Umbilical cord (tissue), 2 donors: Measurements from ENCODE around the gene FARSB. TPM values are rescaled to one million over a fixed set of nuclear protein-coding genes. Genes with fewer than 3 reads are reported as not detected.
"Not testable (repeated sequence)": the region's sequence is repeated elsewhere in the genome, so short reads cannot be mapped to it uniquely, and the experiment has no call there.

Experiments used
- DNase-seq: peaks from one replicate; pipeline ENCODE4 v3.0.0-alpha.2; 2015; ENCODE audit warnings: low spot score
- total RNA-seq: library from RNA; depleted of rRNA; stranded (reverse); fragments of >200 nt; gene quantifications from one replicate; pipeline ENCODE4 v1.2.3, GENCODE V29; 2014; ENCODE audit warnings: low replicate concordance; ENCODE audit not compliant: insufficient read depth

FARSB gene
- total RNA-seq: 12.0 TPM

- DNase-seq: peak; percentile 99
These were observed at the start of gene FARSB for GRCh38 chr2:222655787-222656525. TSS of gene FARSB (minus strand) at chr2:222656092. CDS start at chr2:222656073, 19 bp downstream.

GRCh38 chr2:222703886-222704285, 48.0 kb upstream of the FARSB start:
- peak; percentile 5 for DNase-seq

DNA sequence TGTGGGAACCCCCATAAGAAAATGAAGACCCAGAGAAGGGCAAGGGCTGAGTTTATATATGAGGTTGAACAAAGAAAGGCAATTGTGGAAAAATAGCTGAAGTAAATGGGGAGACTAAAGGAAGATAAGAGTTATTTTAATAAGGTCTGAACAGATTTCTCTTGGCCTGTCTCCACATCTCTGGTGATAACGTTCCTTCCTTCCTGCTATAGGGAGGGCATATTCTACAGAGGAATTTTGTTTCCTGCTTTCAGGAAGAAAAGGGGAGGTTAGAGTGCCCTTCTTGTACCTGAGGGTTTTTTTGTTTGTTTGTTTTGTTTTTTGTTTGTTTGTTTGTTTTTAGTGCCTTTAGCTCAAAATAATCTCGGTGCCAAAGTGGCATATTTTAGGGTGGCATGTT, 47.2 kb upstream of the FARSB start:
- DNase-seq: peak; percentile 5

DNA sequence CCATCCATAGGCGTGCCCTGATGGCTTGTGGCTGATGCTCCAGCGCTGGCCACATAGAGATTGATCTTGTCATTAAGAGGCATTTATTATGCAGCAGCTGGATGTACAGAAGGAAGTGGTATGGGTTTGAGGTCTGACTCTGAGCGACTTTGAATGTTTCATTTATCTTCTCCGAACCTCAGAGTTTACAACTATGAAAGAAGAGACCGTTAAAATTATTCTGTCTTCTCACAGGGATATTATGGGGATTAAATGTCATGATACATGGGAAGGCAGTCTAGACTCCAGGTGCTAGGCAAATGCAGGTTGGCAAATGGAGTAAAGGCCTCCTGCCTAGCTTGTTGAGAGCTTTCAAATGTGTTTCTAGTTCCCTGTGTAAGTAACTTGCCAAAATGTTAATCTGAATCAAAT, 45.8 kb upstream of the FARSB start:
- DNase-seq: no peak

DNA sequence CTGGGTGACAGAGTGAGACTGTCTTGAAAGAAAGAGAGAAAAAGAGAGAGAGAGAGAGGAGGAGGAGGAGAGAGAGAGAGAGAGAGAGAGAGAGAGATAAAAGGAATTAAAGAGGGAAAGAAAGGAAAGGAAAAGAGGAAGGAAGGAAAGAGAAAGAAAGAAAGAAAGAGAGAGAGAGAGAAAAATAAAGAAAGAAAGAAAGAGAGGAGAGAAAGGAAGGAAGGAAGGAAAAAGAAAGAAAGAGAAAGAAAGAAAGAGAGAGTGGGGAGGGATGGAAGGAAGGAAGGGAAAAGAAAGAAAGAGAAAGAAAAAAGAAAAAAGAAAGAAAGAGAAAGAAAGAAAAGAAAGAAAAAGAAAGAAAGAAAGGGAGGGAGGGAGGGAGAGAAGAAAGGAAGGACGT, 45.3 kb upstream of the FARSB start:
- no peak for DNase-seq

DNA sequence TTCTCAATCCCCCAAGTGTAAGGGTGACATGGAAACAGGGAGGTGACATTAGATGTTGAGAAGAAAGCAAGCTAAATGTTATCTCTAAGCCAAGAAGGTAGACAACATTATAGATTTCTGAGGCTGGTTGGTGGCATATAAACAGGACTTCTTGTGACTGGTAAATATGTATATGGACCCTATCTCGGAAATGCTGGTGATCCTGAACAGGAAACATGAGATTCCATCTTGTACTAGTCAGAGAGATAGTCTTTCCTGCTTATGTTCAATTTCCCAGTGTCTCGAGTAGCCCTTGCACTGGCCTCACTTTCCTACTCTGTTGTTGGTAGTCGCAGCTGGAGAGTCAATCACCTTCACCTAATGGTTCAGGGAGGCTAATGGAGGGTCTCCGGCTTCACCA, 42.4 kb upstream of the FARSB start:
- DNase-seq: no peak

DNA sequence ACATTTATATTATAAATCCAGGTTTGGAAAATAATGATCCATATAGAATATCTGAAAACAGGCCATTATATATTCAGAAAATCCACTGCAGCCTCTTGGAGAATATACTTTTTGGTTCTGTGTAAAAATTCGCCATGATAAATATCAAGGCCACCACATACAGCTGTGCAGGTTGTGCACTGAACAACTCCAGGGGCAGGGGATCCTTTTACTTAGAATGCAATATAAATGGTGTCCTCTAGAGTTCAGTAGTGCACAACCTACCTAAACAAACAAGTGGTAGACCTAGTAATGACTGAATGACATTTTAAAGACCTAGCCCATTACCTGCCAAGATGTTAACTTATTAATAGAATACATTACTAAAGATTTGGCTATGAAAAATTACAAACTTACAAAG, 37.9 kb upstream of the FARSB start:
- no peak for DNase-seq

DNA sequence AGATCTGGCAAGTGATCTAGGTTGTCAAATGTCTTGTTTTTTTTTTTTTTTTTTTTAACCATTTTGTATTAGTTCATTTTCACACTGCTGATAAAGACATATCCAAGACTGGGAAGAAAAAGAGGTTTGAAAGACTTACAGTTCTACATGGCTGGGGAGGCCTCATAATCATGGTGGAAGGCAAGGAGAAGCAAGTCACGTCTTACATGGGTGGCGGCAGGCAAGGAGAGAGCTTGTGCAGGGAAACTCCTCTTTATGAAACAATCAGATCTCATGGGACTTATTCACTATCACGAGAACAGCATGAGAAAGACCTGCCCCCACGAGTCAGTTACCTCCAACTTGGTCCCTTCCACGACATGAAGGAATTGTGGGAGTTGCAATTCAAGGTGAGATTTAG, 37.5 kb upstream of the FARSB start:
- not testable (repeated sequence) for DNase-seq

GRCh38 chr2:222690564-222691200, 34.8 kb upstream of the FARSB start:
- DNase-seq: peak; percentile 67

DNA sequence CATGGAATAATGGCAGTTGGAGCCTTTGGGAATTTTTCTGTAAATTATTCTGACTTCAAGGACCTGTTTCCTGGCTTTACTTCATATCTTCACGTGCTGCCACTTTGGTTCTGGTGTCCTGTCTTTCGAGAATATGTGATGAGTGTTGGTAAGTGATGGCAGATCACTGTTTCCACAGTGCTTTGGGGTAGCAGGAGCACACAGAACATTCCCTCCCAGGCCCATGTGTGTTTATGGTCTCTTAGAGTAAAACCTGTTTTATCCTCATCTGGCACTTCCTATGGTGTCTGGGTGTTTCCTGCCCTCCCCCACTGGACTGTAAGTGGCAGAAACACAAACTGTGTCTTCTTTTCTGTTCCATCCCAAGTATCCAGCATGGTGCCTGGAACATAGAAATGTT, 33.4 kb upstream of the FARSB start:
- no peak for DNase-seq

- DNase-seq: no peak
These were observed 33.0 kb upstream of the FARSB start for GRCh38 chr2:222688917-222689316.

- DNase-seq: no peak
These were observed 30.3 kb upstream of the FARSB start for GRCh38 chr2:222686086-222686750.

DNA sequence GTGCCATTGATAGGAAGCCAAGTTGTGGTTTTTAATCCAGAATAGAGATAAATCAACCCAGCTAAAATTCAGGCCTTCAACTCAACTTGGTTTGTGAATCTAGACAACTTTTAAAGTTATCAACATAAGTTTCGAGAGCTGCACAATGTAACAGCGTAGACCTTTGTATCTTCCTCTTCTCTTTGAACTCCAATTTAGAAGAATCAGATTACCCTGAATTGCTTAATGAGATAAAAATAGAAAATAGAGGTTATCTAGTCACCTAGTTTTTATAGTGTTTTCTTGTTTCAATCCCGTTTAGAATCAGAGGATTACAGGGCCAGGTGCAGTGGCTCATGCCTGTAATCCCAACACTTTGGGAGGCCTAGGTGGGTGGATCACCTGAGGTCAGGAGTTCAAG, 27.9 kb upstream of the FARSB start:
- DNase-seq: no peak

DNA sequence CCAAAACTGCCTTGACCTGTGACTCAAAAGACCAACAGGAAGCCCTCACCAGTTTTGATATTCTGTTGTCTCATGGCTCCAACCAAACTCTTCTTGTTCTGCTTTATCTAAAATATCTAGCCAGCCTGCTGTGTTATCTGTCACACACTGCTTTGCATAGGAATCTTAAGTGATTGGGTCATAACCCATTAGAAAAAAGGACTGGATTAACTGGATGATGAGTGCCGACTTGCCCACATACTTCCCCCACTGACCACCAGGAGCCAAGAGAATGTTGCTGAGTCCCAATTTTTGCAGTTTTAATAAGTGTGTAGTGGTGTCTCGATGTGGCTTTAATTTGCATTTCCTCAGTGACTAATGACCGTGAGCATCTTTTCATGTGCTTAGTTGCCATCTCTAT, 22.1 kb upstream of the FARSB start:
- DNase-seq: no peak

- no peak for DNase-seq
These were observed 18.0 kb upstream of the FARSB start for GRCh38 chr2:222673883-222674282.

GRCh38 chr2:222673273-222673672, 17.4 kb upstream of the FARSB start:
- DNase-seq: no peak

- no peak for DNase-seq
These were observed 16.1 kb upstream of the FARSB start for GRCh38 chr2:222672068-222672401.

- DNase-seq: peak; percentile 2
These were observed 15.6 kb upstream of the FARSB start, which contains the start of gene MOGAT1 for GRCh38 chr2:222671259-222672067. TSS of gene MOGAT1 (plus strand) at chr2:222671658. CDS start at chr2:222671786, 128 bp downstream.

DNA sequence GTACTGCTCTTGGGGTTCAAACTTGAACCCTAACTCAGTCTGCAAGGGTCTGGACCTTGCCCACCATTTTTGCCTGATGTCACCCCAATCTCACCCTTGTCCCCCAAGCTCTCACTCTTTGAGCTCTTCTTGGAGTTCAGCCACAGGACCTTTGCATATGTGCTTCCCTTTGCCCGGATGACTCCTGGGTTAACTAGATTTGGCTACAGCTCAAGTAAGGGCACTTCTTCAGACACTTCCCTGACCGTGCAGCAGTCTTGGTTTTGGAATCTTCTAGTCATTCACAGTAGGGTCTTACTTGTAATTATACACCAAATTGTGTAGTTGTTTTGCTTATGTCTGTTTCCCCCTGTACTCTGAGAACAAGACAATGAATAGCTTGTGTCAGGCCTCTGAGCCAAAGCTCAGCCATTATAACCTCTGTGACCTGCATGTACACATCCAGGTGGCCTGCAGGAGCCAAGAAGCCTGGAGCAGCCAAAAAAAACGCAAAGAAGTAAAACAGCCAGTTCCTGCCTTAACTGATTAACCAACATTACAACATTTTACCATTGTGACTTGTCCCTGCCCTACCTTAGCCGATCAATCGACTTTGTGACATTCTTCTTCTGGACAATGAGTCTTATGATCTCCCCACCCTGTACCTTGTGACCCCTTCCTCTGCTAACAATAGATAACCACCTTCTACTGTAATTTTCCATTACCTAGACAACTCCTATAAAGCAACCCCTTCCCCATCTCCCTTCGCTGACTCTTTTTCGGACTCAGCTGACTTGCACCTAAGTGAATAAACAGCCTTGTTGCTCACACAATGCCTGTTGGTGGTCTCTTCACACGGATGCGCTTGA, 14.5 kb upstream of the FARSB start:
- DNase-seq: no peak

DNA sequence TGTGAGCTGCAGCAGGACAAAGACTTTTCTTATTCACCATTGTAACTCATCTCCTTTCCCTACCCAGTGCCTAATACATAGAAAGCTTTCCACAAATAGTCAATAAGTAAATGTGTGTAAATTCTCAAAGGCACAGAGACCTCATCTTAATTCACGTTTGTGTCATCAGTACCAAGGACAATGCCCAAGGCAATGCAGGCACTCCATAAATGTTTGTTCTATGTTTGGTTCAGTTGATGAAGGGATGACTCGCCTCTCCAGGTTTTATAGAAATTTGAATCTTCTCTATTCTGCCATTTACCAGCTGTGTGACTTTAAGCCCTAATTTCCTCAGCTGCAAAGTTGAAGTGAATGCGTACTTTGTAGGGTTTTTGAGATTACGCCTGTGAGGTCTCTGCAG, 13.5 kb upstream of the FARSB start:
- DNase-seq: no peak
